ENCODE data around the gene SAMD3.
"Not testable (repeated sequence)": the region's sequence is repeated elsewhere in the genome, so short reads cannot be mapped to it uniquely, and the experiment has no call there.

The SAMD3 gene

DNA sequence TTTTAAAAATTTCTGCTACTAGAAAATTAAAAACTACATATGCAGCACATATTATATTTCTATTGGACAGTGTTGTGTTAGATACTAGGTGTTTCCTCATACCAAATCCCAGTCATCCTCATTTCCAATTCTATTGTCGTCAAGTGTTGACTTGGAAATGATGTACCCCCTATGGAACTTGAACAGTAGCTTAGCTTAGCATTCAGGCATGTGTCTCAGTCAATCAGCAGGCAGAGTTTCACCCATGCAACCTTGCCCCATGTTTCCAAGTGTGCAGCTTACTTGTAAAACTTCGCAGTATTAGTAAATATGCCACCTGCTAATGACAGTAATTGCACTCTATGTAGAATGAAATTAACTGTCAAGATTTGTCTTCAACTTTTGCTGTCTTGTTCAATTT lies 59.5 kb downstream of the SAMD3 start:
- Histone ChIP-seq H3K9me3 (ENCODE audit: control insufficient read depth, low read length) (no peaks in the 10 kb centered on the region), H3K4me1 (ENCODE audit: control insufficient read depth, insufficient read depth, low read length) (peaks cover 11% of the 10 kb centered on the region), H3K36me3 (ENCODE audit: control insufficient read depth, insufficient read depth, low read length) (no peaks in the 10 kb centered on the region), H3K27me3 (ENCODE audit: control insufficient read depth, insufficient read depth, low read length) (no peaks in the 10 kb centered on the region), H3K9ac (ENCODE audit: low read length) (no peak overlapping the region), H3K4me3 (ENCODE audit: low read length) (no peak overlapping the region)

DNA sequence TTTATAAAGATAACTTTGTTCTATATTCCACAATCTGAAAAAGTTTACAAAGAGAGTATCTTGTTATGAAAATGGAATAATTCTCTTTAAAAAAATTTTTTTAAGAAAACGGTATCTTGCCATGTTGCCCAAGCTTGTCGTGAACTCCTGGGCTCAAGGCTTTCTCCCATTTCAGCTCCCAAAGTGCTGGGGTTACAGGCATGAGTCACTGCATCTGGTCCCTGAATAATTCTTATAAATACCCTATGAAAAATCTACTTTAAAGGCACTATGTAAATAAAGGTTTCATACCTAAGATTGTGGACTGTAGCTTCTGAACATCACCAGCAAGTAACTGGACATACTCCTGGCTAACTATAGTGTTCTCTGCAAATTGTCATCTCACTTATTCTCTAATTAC lies 60.3 kb downstream of the SAMD3 start:
- Histone ChIP-seq H3K9ac (ENCODE audit: low read length) (no peak overlapping the region), H3K27me3 (ENCODE audit: control insufficient read depth, insufficient read depth, low read length) (no peaks in the 10 kb centered on the region), H3K4me1 (ENCODE audit: control insufficient read depth, insufficient read depth, low read length) (peaks cover 11% of the 10 kb centered on the region), H3K9me3 (ENCODE audit: control insufficient read depth, low read length) (no peaks in the 10 kb centered on the region), H3K4me3 (ENCODE audit: low read length) (no peak overlapping the region), H3K36me3 (ENCODE audit: control insufficient read depth, insufficient read depth, low read length) (no peaks in the 10 kb centered on the region)

DNA sequence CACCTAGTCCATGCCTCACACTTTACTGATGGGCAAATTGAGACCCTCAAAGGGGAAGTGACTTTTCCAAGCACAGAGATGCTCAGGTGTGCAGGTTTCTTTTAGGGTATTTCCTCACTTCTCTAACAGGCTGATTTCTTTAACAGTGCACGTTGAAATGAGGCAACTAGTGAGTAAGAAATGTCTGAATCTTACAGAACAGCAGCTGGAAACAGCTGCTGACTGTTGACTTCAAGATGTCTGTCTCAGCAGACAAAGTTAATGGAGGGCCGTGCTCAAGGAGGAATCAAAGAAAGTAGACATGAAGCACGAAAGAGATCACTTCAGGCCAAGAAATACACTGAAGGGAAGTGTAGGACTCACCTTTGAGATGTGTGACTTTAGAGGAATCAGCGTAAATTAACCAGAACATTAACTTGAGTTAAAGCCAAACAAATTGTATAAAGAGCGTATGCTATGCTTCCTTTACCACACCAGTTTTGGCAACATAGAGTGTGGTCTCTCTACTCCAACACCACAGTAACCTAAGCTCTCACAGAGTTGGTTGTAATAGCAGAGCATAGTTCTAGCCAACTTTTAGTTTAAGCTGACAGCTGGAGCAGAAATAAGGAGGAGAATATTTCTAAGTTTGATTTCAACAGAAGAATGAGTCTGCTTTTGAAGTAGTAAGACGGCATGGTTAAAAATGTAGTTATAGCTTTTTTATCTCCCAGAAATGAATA lies 60.9 kb downstream of the SAMD3 start:
- H3K9ac ChIP-seq (ENCODE audit: low read length), result no peak overlapping the region
- H3K9me3 ChIP-seq (ENCODE audit: control insufficient read depth, low read length), result no peaks in the 10 kb centered on the region
- peaks cover 11% of the 10 kb centered on the region for H3K4me1 ChIP-seq (ENCODE audit: control insufficient read depth, insufficient read depth, low read length)
- no peaks in the 10 kb centered on the region for H3K36me3 ChIP-seq (ENCODE audit: control insufficient read depth, insufficient read depth, low read length)
- no peaks in the 10 kb centered on the region for H3K27me3 ChIP-seq (ENCODE audit: control insufficient read depth, insufficient read depth, low read length)
- no peak overlapping the region for H3K4me3 ChIP-seq (ENCODE audit: low read length)

DNA sequence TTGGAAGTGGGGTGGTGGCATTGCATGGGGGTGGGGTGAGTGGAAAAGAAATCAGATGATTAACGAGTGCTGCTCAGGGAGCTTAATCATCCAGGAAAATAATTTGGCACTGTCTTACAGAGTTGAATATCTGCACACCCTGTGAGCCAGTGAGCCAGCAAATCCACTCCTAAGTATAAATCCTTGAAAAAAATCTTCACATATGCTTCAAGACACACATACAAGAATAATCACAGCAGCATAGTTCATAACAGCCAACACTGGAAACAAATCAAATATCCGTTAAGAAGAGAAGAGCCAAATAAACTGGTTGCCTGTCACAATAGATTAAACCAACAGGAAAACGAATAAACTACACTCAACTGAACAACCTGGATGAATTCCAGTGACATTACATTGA lies 62.8 kb downstream of the SAMD3 start:
- no peaks in the 10 kb centered on the region for H3K9me3 ChIP-seq (ENCODE audit: control insufficient read depth, low read length)
- H3K4me1 ChIP-seq (ENCODE audit: control insufficient read depth, insufficient read depth, low read length), result peaks cover 11% of the 10 kb centered on the region
- H3K27me3 ChIP-seq (ENCODE audit: control insufficient read depth, insufficient read depth, low read length), result no peaks in the 10 kb centered on the region
- no peaks in the 10 kb centered on the region for H3K36me3 ChIP-seq (ENCODE audit: control insufficient read depth, insufficient read depth, low read length)
- no peak overlapping the region for H3K9ac ChIP-seq (ENCODE audit: low read length)
- no peak overlapping the region for H3K4me3 ChIP-seq (ENCODE audit: low read length)

DNA sequence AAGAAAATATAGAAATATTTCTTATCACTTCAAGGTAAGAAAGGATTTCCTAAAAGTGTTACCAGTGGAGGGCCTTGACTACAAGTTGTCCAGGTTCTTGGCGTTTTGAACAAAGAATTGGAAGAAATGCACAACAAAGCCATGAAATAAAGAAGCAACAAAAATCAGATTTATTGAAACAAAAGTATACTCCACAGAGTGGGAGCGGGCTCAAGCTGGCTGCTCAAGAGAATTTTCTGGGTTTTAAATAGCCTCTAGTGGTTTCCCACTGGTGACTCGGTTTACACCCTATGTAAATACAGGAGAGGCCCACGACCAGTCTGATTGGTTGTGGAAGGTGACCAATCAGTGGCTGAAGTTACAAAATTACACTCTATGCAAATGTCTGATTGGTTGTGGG lies 64.2 kb downstream of the SAMD3 start:
- H3K4me1 ChIP-seq (ENCODE audit: control insufficient read depth, insufficient read depth, low read length), result peaks cover 11% of the 10 kb centered on the region

DNA sequence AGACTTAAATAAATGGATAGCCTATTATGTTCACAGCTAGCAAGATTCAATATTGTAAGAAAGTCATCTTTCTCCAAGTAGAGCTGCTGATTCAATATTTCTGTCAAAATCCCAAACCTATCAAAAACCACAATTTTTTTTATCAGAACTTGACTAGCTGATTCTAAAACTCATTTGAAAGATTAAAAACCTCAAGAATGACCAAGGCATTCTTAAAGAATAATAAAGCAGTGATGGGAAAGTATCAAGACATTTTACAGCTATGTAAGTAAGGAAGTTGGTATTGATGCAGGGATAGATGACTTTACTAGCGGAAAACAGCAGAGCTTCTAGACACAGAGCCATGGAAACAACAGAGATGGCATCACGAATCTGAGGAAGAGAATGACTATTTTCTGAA lies 64.7 kb downstream of the SAMD3 start:
- Histone ChIP-seq H3K9ac (ENCODE audit: low read length) (no peak overlapping the region), H3K9me3 (ENCODE audit: control insufficient read depth, low read length) (no peaks in the 10 kb centered on the region), H3K4me1 (ENCODE audit: control insufficient read depth, insufficient read depth, low read length) (peaks cover 11% of the 10 kb centered on the region), H3K4me3 (ENCODE audit: low read length) (no peak overlapping the region), H3K27me3 (ENCODE audit: control insufficient read depth, insufficient read depth, low read length) (no peaks in the 10 kb centered on the region), H3K36me3 (ENCODE audit: control insufficient read depth, insufficient read depth, low read length) (no peaks in the 10 kb centered on the region)

More for the DNA sequence above, 64.2 kb downstream of the SAMD3 start:
- Histone ChIP-seq H3K36me3 (ENCODE audit: control insufficient read depth, insufficient read depth, low read length) (no peaks in the 10 kb centered on the region), H3K27me3 (ENCODE audit: control insufficient read depth, insufficient read depth, low read length) (no peaks in the 10 kb centered on the region), H3K9me3 (ENCODE audit: control insufficient read depth, low read length) (no peaks in the 10 kb centered on the region), H3K4me3 (ENCODE audit: low read length) (no peak overlapping the region), H3K9ac (ENCODE audit: low read length) (no peak overlapping the region)

DNA sequence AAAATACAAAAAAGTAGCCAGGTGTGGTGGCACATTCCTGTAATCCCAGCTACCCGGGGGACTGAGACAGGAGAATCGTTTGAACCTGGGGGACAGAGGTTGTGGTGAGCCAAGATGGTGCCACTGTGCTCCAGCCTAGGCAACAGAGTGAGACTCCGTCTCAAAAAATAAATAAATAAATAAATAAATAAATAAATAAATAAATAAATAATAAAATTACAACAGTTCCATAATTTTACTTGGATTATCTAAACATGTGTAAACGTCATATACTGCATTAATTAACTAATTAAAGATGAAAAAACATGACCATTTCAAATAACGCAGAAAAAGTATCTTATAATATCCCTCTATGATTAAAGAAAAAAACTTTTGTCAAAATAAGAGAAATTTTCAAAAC lies 65.8 kb downstream of the SAMD3 start:
- Histone ChIP-seq H3K9ac (ENCODE audit: low read length) (no peak overlapping the region), H3K36me3 (ENCODE audit: control insufficient read depth, insufficient read depth, low read length) (no peaks in the 10 kb centered on the region), H3K4me1 (ENCODE audit: control insufficient read depth, insufficient read depth, low read length) (peaks cover 11% of the 10 kb centered on the region), H3K27me3 (ENCODE audit: control insufficient read depth, insufficient read depth, low read length) (no peaks in the 10 kb centered on the region), H3K4me3 (ENCODE audit: low read length) (no peak overlapping the region), H3K9me3 (ENCODE audit: control insufficient read depth, low read length) (no peaks in the 10 kb centered on the region)

DNA sequence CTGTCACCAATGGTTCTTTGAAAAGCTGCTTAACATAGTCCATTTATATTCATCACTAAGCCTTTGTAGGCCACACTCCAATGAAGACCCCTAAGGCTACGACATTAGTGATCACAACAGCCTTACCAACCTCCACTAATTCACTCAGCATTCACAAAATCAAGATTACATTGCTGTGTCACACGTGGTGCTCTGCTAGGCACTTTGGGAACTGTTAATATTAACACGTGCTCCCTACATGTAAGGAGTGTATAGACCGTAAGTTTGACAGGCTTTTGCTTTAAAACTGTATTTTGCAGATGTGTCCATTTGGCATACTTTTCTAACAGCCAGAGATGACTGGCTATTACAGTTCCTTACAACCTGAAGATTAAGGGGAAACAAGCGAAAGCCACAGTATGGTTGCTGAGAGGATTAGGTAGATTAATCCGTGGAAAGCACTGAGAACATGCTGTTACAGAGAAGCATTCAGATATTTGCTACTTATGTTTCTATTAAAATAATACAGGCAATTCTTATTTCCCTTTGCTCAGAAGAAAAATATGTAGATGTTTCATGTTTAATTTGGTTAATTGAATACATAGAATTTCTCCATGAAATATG lies 69.7 kb downstream of the SAMD3 start:
- Histone ChIP-seq H3K4me3 (ENCODE audit: low read length) (no peak overlapping the region), H3K27me3 (ENCODE audit: control insufficient read depth, insufficient read depth, low read length) (no peaks in the 10 kb centered on the region)

DNA sequence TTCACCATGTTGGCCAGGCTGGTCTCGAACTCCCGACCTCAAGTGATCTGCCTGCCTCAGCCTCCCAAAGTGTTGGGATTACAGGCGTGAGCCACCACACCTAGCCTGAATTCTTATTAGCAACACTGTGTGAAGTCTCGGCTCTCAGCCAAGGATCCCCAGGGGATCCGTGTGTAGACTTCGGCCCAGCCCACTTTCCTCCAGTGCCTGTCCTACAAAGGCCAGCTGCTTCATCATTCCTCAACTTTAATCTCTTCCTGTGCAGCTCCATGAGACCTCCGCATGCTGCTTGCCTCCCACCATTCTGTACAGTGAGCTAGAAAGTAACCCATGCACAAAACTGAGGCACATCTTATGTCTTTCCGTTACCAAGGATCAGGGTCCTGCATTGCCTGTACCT lies 71.8 kb downstream of the SAMD3 start:
- H3K36me3 ChIP-seq (ENCODE audit: control insufficient read depth, insufficient read depth, low read length), result no peaks in the 10 kb centered on the region
- H3K9me3 ChIP-seq (ENCODE audit: control insufficient read depth, low read length), result no peaks in the 10 kb centered on the region
- H3K9ac ChIP-seq (ENCODE audit: low read length), result no peak overlapping the region
- H3K27me3 ChIP-seq (ENCODE audit: control insufficient read depth, insufficient read depth, low read length), result no peaks in the 10 kb centered on the region
- H3K4me1 ChIP-seq (ENCODE audit: control insufficient read depth, insufficient read depth, low read length), result no peaks in the 10 kb centered on the region
- H3K4me3 ChIP-seq (ENCODE audit: low read length), result no peak overlapping the region

More for the DNA sequence above, 69.7 kb downstream of the SAMD3 start:
- no peaks in the 10 kb centered on the region for H3K36me3 ChIP-seq (ENCODE audit: control insufficient read depth, insufficient read depth, low read length)
- no peaks in the 10 kb centered on the region for H3K9me3 ChIP-seq (ENCODE audit: control insufficient read depth, low read length)
- no peaks in the 10 kb centered on the region for H3K4me1 ChIP-seq (ENCODE audit: control insufficient read depth, insufficient read depth, low read length)
- H3K9ac ChIP-seq (ENCODE audit: low read length), result no peak overlapping the region

DNA sequence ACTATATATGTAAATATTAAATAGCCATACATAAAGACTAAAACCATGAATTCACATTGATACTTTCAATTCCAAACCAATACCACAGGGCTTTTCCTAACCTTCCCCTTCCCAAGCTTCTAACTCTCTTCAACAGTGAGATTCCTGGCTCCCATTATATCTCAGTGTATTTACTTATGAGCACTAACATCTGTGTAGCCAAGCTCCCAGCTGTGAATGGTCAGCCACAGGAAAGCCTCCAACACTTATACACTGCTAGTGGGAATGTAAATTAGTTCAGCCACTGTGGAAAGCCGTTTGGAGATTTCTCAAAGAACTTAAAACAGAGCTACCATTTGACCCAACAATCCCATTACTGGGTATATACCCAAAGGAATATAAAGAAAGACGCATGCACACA lies 73.7 kb downstream of the SAMD3 start:
- not testable (repeated sequence) for H3K9me3 ChIP-seq (ENCODE audit: control insufficient read depth, low read length); H3K4me1 ChIP-seq (ENCODE audit: control insufficient read depth, insufficient read depth, low read length); H3K9ac ChIP-seq (ENCODE audit: low read length); H3K36me3 ChIP-seq (ENCODE audit: control insufficient read depth, insufficient read depth, low read length); H3K27me3 ChIP-seq (ENCODE audit: control insufficient read depth, insufficient read depth, low read length); H3K4me3 ChIP-seq (ENCODE audit: low read length)

DNA sequence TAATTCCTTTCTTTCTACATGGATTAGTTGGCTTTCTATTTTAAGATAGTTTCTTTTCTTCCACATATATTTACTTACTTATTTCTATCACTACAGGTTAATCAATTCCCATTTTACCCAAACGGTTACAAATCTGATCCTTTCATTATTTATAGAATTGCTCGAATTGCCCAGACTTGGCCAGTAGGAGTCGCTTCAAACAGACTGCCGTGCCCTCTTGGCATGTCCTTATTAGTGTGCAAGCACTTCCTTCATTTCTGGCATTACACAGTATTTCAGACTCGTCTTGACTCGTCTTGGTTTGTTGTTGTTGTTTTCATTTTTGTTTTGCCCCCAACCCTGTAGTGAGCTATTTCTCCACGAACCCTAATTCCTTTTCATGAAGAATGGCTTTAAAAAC lies 74.6 kb downstream of the SAMD3 start:
- no peak overlapping the region for H3K4me3 ChIP-seq (ENCODE audit: low read length)
- H3K27me3 ChIP-seq (ENCODE audit: control insufficient read depth, insufficient read depth, low read length), result no peaks in the 10 kb centered on the region
- no peaks in the 10 kb centered on the region for H3K4me1 ChIP-seq (ENCODE audit: control insufficient read depth, insufficient read depth, low read length)
- no peaks in the 10 kb centered on the region for H3K9me3 ChIP-seq (ENCODE audit: control insufficient read depth, low read length)
- H3K9ac ChIP-seq (ENCODE audit: low read length), result no peak overlapping the region
- no peaks in the 10 kb centered on the region for H3K36me3 ChIP-seq (ENCODE audit: control insufficient read depth, insufficient read depth, low read length)

DNA sequence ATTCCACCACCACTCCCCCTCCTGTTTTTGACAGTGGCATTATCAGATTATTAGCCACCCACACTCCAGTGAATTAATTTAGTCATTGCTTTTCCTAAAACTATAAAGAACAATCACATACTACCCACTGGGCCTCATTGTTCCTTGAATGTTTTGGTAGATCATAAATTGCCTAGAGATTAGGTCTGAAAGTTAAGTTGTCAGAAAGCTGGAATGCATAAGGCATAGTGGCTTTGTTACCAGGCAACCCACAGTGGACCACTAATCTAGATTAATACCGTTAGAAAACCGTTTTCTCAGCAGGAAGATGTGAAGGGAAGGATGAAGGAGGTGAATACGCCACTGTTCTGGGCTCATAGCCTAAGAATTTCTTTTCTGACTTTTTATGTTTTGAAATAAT lies 75.6 kb downstream of the SAMD3 start:
- no peak overlapping the region for H3K9ac ChIP-seq (ENCODE audit: low read length)
- H3K4me3 ChIP-seq (ENCODE audit: low read length), result no peak overlapping the region
- H3K4me1 ChIP-seq (ENCODE audit: control insufficient read depth, insufficient read depth, low read length), result no peaks in the 10 kb centered on the region
- H3K36me3 ChIP-seq (ENCODE audit: control insufficient read depth, insufficient read depth, low read length), result no peaks in the 10 kb centered on the region
- no peaks in the 10 kb centered on the region for H3K27me3 ChIP-seq (ENCODE audit: control insufficient read depth, insufficient read depth, low read length)
- H3K9me3 ChIP-seq (ENCODE audit: control insufficient read depth, low read length), result no peaks in the 10 kb centered on the region

All from mucosa of stomach (tissue), 1 donor.